Nephron progenitor cell (in vitro differentiated cells): Measurements from ENCODE around the gene TANC2.

ENCODE experiments used
- DNase-seq: peaks from one replicate; pipeline ENCODE4 v3.0.0; 2021
- H3K27ac Mint-ChIP-seq: 2 replicates; pipeline ENCODE4 v1.8.0; 2021; ENCODE audit warnings: mild to moderate bottlenecking, moderate library complexity, mixed read lengths
- H3K27me3 Mint-ChIP-seq: 2 replicates; pipeline ENCODE4 v1.8.0; 2021; ENCODE audit warnings: mild to moderate bottlenecking, low read depth, mixed read lengths; ENCODE audit not compliant: poor library complexity
- H3K36me3 Mint-ChIP-seq: 2 replicates; pipeline ENCODE4 v1.8.0; 2021; ENCODE audit warnings: low read depth, mixed read lengths
- H3K4me1 Mint-ChIP-seq: 2 replicates; pipeline ENCODE4 v1.8.0; 2021; ENCODE audit warnings: mixed read lengths
- H3K4me3 Mint-ChIP-seq: 2 replicates; pipeline ENCODE4 v1.8.0; 2021; ENCODE audit warnings: mild to moderate bottlenecking, moderate library complexity, mixed read lengths
- H3K9me3 Mint-ChIP-seq: 2 replicates; pipeline ENCODE4 v1.8.0; 2021; ENCODE audit warnings: mild to moderate bottlenecking, moderate library complexity, mixed read lengths
- TF ChIP-seq, protein P1 (sequence below): fragments of 200-600 bp; sonication (generic); IDR thresholded peaks from 2 replicates; pipeline ENCODE4 v1.5.0; 2021; ENCODE audit warnings: antibody characterized with exemption

Gene TANC2

DNA sequence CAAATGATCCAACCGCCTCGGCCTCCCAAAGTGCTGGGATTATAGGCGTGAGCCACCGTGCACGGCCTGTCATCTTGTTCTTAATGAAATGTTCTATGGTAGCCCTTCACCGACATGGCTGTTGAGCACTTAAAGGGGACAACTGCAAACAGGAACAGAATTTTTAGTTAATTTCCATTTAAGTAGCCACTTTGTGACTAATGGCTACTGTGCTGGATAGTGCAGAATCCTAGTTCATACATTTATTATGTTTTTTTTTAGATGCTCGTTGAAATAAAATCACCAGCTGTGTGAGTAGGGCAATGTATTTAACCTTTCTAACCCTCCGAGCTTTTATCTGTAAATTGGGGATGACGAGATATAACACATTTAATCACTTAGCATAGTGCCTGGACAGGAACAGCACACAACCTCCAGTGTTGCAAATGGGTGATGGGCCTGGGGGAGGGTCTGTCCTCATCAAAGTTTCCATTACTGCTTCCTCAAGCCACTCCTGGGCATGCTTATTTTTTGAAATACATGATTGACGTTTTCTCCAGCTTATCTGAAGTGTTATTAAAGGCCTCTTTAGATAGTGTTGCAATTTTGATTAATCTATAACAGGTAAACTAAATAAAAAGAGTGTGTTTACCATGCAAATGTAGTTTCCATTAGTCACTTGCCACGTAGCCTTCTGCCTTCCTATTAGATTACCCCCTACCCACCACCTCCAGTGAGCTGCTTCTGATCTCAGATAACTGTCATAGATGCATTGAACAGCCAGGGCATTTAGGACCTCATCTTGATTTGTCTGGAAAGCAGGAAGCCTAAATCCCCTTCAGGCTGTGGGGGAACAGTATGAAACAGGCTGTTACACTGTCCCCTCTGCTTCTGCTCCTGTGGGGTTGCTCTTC lies 42.5 kb upstream of the TANC2 start:
- Mint-ChIP-seq H3K9me3 (no peaks in the 10 kb centered on the region), H3K4me3 (no peak overlapping the region), H3K27me3 (no peaks in the 10 kb centered on the region), H3K27ac (no peak overlapping the region), H3K36me3 (no peaks in the 10 kb centered on the region), H3K4me1 (peaks cover 25% of the 10 kb centered on the region)
- no peak for DNase-seq
- TF ChIP-seq, protein P1, sequence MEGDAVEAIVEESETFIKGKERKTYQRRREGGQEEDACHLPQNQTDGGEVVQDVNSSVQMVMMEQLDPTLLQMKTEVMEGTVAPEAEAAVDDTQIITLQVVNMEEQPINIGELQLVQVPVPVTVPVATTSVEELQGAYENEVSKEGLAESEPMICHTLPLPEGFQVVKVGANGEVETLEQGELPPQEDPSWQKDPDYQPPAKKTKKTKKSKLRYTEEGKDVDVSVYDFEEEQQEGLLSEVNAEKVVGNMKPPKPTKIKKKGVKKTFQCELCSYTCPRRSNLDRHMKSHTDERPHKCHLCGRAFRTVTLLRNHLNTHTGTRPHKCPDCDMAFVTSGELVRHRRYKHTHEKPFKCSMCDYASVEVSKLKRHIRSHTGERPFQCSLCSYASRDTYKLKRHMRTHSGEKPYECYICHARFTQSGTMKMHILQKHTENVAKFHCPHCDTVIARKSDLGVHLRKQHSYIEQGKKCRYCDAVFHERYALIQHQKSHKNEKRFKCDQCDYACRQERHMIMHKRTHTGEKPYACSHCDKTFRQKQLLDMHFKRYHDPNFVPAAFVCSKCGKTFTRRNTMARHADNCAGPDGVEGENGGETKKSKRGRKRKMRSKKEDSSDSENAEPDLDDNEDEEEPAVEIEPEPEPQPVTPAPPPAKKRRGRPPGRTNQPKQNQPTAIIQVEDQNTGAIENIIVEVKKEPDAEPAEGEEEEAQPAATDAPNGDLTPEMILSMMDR, result no peak

DNA sequence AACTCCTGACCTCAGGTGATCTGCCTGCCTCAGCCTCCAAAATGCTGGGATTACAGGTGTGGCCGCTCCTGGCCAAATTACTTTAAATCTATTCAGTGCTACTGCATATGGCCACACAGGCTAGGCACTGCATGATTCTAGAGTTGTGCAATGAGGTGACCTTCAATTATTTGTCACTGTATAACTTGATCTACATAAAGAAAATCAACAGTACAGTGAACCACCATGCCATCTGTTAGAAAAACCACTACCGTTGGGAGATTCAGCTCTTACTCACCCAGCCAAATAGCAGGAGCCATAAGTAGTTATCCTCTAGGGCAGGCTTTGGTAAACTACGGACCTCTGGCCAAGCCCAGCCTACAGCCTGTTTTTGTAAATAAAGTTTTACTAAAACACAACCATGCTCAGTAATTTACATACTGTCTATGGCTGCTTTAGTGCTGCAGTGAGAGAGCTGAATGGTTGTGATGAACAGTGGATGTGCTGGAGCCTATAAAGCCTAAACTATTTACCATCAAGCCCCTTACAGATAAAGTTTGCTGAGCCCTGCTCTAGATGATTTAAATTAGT lies 40.7 kb upstream of the TANC2 start:
- no peak for DNase-seq
- TF ChIP-seq, protein P1, result no peak
- H3K27me3 Mint-ChIP-seq, result peaks cover 3% of the 10 kb centered on the region

DNA sequence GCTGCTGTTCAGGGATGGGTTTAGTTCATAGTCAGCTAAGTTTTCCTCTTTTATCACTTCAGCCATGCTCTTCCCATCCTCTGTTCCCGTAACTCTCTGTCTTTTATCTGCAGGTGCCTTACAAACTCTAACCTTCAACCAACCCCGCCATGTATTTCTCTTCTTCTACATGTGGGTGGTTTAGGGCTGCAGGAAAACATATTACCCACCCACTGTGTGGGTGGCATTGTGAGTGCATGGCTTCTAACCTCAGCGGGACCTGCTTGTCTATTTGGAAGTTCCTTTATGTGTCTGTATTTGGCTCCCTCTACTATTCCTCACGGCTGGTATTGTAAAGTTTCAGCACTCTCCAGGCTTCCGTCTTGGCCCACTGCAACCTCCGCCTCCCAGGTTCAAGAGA lies 39.0 kb upstream of the TANC2 start:
- TF ChIP-seq, protein P1, result no peak
- no peaks in the 10 kb centered on the region for H3K9me3 Mint-ChIP-seq
- no peak overlapping the region for H3K27ac Mint-ChIP-seq
- peaks cover 14% of the 10 kb centered on the region for H3K4me1 Mint-ChIP-seq
- no peaks in the 10 kb centered on the region for H3K36me3 Mint-ChIP-seq
- DNase-seq, result no peak
- H3K4me3 Mint-ChIP-seq, result no peak overlapping the region
- peaks cover 3% of the 10 kb centered on the region for H3K27me3 Mint-ChIP-seq

More for the DNA sequence above, 40.7 kb upstream of the TANC2 start:
- Mint-ChIP-seq H3K4me3 (no peak overlapping the region), H3K36me3 (no peaks in the 10 kb centered on the region), H3K9me3 (no peaks in the 10 kb centered on the region), H3K27ac (no peak overlapping the region), H3K4me1 (peaks cover 14% of the 10 kb centered on the region)

DNA sequence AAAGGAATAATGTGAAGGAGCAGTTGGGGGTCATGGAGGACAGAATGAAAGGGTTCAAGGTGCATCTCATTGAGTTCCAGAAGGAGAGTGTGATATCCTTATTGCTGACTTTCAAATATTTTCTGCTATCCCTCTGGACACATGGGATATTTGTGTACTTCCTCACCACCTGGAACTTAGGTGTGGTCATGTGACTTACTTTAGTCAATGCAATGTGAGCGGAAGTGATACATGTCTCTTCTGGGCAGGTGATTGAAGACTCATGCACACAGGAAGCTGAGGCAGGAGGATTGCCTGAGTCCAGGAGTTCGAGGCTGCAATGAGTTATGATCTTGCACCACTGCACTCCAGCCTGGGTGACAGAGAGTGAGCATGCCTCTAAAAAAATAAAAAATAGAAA lies 36.7 kb upstream of the TANC2 start:
- DNase-seq, result no peak
- peaks cover 8% of the 10 kb centered on the region for H3K27me3 Mint-ChIP-seq
- H3K27ac Mint-ChIP-seq, result no peak overlapping the region
- TF ChIP-seq, protein P1, result no peak
- no peaks in the 10 kb centered on the region for H3K36me3 Mint-ChIP-seq
- no peak overlapping the region for H3K4me3 Mint-ChIP-seq
- peaks cover 10% of the 10 kb centered on the region for H3K4me1 Mint-ChIP-seq
- no peaks in the 10 kb centered on the region for H3K9me3 Mint-ChIP-seq

DNA sequence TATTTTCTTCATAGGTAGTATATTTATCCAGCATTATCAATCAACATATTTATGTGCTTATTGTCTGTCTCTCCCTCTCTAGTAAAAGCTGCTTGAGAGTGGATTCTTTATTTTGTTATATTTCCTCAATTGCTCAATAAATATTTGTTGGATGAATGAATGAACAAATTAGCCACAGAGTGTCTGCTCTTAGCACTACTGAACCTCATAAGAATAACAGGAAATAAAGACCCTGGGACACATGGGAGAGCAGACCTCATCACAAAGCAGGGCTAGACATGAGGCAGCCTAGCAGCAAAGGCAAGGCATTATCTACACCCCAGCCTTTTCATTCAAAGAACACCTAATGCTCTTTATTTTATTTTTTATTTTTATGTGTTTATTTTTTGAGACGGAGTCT lies 34.9 kb upstream of the TANC2 start:
- Mint-ChIP-seq H3K9me3 (peaks cover 4% of the 10 kb centered on the region), H3K4me1 (peaks cover 21% of the 10 kb centered on the region), H3K27me3 (peaks cover 12% of the 10 kb centered on the region), H3K4me3 (no peak overlapping the region), H3K36me3 (no peaks in the 10 kb centered on the region), H3K27ac (no peak overlapping the region)
- DNase-seq, result no peak
- TF ChIP-seq, protein P1, result no peak
